NT2/D1 (cell line): ENCODE measurements around the gene FNDC3B.

ENCODE experiments used
- DNase-seq: peaks from one replicate; pipeline ENCODE4 v3.0.0-alpha.2; 2011; ENCODE audit warnings: low read depth, low spot score
- H3K27me3 ChIP-seq: 2 replicates; pipeline ENCODE4 v1.6.0; 2011; ENCODE audit warnings: mild to moderate bottlenecking; ENCODE audit not compliant: insufficient read length, insufficient read depth
- H3K36me3 ChIP-seq: 2 replicates; pipeline ENCODE4 v1.6.1; 2011; ENCODE audit warnings: mild to moderate bottlenecking, low read length, mixed read lengths; ENCODE audit not compliant: insufficient read depth, insufficient read length
- H3K4me1 ChIP-seq: 2 replicates; pipeline ENCODE4 v1.5.1; 2011; ENCODE audit not compliant: insufficient read depth, insufficient read length
- H3K4me3 ChIP-seq: 2 replicates; pipeline ENCODE4 v1.5.1; 2011; ENCODE audit warnings: low read depth; ENCODE audit not compliant: insufficient read length
- H3K9ac ChIP-seq: 2 replicates; pipeline ENCODE4 v1.6.0; 2011; ENCODE audit warnings: low read depth; ENCODE audit not compliant: insufficient read length
- H3K9me3 ChIP-seq: 2 replicates; pipeline ENCODE4 v1.5.1; 2011; ENCODE audit warnings: mild to moderate bottlenecking, low read length; ENCODE audit not compliant: insufficient read depth
- SUZ12 ChIP-seq: IDR thresholded peaks from 2 replicates; pipeline ENCODE4 v1.6.1; 2011; ENCODE audit not compliant: insufficient read length, insufficient read depth; ENCODE audit errors: extremely low read depth
- YY1 ChIP-seq: IDR thresholded peaks from 2 replicates; pipeline ENCODE4 v1.6.1; 2011; ENCODE audit not compliant: insufficient read length, insufficient read depth
- ZNF274 ChIP-seq: IDR thresholded peaks from 2 replicates; pipeline ENCODE4 v1.6.1; 2011; ENCODE audit warnings: mild to moderate bottlenecking, low read depth, low read length

FNDC3B gene

DNA sequence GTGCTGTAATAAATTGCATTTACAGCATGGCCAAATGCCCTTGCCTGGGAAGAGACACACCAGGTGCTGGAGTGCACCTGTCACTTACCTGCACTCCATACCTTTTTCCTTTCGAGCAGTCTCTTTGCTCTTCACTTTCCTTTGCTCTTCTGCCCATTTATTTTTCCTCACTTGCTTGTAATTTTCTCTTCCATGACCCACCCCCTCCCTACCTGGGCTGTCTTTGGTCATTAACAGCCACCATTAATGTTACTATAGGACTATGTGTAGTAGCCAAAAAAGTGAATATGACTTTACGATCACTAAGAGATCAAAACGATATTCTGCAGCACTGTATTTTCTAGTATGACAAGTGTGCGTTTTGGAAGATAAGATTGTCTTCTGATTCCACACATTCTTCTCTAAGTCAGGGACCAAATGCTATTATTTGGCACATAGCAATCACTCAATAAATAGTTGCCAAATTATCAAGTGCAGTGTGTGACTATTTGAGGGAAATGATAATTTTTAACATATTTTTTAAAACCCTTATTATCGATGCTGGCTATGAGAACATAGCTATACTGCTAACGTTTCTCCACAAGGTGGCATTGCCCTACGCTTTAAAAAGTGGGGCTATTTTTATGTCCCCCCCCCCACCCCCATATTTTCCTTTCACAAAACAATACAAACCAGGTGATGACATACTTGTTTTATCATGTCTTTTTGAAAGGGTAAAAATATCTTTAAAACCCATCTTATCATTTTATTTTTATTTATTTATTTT is 294.5 kb downstream of the FNDC3B start:
- peaks cover 75% of the 10 kb centered on the region for H3K36me3 ChIP-seq

DNA sequence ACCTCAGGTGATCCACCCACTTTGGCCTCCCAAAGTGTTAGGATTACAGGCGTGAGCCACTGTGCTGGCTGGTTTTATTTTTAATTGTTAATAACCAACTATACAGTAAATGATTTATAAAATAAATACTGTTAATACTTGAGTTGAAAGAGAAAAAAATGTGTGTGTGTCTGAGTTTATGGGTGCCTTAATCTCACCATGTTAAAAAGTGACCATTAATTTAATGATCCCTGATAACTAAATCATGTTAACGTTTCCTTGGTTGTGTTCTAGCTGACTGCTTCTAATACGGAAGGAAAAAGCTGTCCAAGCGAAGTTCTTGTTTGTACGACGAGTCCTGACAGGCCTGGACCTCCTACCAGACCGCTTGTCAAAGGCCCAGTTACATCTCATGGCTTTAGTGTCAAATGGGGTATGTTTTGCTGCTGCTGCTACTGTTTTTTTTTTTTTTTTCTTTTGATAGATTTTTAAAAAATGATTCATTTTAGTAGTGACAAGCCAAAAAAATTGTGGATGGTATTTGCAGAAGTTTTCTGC is 295.4 kb downstream of the FNDC3B start:
- TF ChIP-seq SUZ12 (no peak), ZNF274 (no peak), YY1 (no peak)
- Histone ChIP-seq H3K36me3 (peaks cover 67% of the 10 kb centered on the region), H3K4me1 (no peaks in the 10 kb centered on the region), H3K4me3 (no peak overlapping the region), H3K27me3 (no peaks in the 10 kb centered on the region), H3K9me3 (no peaks in the 10 kb centered on the region), H3K9ac (no peak overlapping the region)
- no peak for DNase-seq

More for the DNA sequence above, 294.5 kb downstream of the FNDC3B start:
- H3K4me3 ChIP-seq, result no peak overlapping the region
- peaks cover 2% of the 10 kb centered on the region for H3K4me1 ChIP-seq
- H3K27me3 ChIP-seq, result no peaks in the 10 kb centered on the region
- H3K9ac ChIP-seq, result no peak overlapping the region
- H3K9me3 ChIP-seq, result no peaks in the 10 kb centered on the region
- no peak for DNase-seq
- no peak for TF ChIP-seq SUZ12

DNA sequence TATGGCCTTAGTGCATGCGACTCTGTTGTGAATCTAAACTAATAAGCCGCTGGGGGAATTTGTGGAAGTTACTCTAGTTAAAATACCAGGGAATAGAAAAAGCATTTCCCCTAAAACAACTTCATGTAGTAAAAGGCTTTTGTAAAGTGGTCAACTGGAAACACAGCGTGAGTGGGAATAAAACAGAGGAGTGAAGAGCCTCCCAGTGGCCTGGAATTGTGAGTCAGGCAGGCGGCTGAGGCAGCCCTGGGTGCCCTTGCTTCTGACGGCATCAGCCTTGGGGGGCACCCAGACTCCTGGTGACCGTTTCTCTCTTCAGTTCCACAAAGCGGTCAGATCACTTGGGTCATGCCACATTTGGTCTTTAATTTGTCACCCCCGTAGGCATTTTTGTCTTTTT is 300.5 kb downstream of the FNDC3B start:
- DNase-seq, result no peak
- Histone ChIP-seq H3K27me3 (no peaks in the 10 kb centered on the region), H3K9me3 (no peaks in the 10 kb centered on the region), H3K4me1 (no peaks in the 10 kb centered on the region), H3K9ac (no peak overlapping the region), H3K4me3 (no peak overlapping the region), H3K36me3 (peaks cover 69% of the 10 kb centered on the region)
- no peak for TF ChIP-seq ZNF274

DNA sequence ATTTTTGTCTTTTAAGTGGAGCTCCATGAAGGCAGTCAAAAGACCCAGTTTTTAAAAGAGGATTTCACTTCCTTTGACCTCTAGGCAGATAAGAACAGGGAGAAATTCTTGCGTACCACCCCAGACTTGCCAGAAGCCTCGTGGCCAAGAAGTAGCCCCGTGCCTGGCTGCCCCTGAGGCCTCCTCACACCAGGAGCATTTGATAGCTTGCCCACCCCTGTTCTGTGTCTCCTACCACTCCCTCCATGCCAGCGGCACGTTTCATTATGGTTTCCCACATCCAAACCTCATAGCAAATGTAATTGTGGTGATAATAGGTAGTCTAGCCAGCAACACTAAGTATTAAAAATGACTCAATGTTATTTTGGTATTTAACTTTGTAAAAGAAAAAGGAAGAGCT is 301.2 kb downstream of the FNDC3B start:
- DNase-seq, result no peak
- peaks cover 70% of the 10 kb centered on the region for H3K36me3 ChIP-seq

DNA sequence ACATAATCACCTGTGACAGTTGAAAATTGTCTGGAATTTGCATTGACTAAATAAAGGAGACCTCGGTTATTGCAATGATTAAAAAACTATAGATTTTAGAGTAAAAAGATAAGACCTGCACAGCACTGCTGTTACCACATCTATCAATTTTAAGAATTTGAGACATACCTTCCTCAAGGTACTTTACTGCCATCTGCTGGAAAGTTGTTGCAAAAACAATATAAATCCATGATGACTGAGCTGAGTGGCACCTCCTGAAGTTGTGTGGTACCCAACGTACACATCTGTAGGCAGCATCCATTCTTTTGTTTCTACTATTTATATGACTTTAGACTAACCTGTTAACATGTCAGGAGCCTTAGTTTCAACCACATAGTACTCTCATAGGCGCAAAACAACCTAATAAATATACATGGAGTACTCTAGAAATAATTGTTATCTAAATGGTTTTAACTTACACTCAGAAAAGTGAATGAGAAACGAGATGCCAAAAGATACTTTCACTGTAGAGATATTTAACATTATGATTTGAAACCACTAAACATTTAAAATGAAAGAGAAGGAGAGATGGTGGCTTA is 302.2 kb downstream of the FNDC3B start:
- peak; percentile 36 for DNase-seq
- no peak for TF ChIP-seq YY1
- no peak for TF ChIP-seq SUZ12
- TF ChIP-seq ZNF274, result no peak
- H3K36me3 ChIP-seq, result peaks cover 68% of the 10 kb centered on the region

More for the DNA sequence above, 301.2 kb downstream of the FNDC3B start:
- Histone ChIP-seq H3K9me3 (no peaks in the 10 kb centered on the region), H3K4me3 (no peak overlapping the region), H3K27me3 (no peaks in the 10 kb centered on the region), H3K4me1 (no peaks in the 10 kb centered on the region), H3K9ac (no peak overlapping the region)
- no peak for TF ChIP-seq SUZ12
- TF ChIP-seq YY1, result no peak
- TF ChIP-seq ZNF274, result no peak

DNA sequence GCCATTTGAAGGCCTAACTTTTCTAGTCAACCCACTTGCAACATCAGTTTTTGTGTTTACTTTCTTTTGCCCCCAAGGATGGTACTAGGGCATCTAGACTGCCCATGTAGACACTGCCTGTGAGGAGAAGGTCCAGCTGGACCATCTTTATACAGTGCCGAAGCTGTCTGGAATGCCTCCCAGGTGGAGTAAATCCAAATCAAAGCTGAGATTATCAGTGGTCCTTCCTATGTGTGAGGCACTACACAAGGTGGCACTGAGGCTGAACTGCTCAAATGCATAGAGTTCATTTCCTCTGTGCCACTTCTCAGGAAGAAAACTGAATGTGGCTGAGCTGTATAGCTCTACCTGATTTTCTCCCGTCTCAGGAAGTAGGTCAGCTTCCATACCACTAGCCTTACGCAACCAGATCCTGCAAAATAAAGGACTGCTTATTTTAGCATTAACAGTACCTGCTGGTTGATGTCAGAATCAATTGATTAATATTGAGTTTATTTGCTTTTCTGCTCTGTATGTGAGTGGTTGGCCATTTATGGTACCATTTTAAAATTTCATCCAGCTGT is 302.8 kb downstream of the FNDC3B start:
- Histone ChIP-seq H3K9ac (no peak overlapping the region), H3K9me3 (no peaks in the 10 kb centered on the region), H3K27me3 (no peaks in the 10 kb centered on the region), H3K4me3 (no peak overlapping the region), H3K36me3 (peaks cover 67% of the 10 kb centered on the region), H3K4me1 (no peaks in the 10 kb centered on the region)
- no peak for DNase-seq
- no peak for TF ChIP-seq YY1
- TF ChIP-seq SUZ12, result no peak
- no peak for TF ChIP-seq ZNF274

More for the DNA sequence above, 302.2 kb downstream of the FNDC3B start:
- H3K27me3 ChIP-seq, result no peaks in the 10 kb centered on the region
- H3K4me1 ChIP-seq, result no peaks in the 10 kb centered on the region
- no peaks in the 10 kb centered on the region for H3K9me3 ChIP-seq
- H3K4me3 ChIP-seq, result no peak overlapping the region
- H3K9ac ChIP-seq, result no peak overlapping the region

DNA sequence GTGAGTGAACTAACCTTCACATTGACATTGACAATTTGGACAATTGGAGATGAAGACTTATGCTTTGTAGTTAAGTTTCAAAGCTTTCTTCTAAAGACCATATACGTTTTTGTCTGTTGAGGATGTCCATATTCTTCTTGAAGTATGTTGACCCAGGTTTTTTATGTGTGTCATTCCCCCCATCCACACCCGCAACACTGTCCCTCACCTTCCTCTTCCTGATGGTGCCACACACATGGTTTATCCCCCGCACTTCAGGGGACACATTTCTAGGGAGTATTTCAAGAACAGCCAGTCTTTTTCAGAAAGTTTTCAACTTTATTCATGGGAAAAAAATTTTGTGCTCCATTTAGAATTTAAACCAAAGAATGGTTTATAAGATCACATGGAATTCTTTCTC is 303.7 kb downstream of the FNDC3B start:
- Histone ChIP-seq H3K9ac (no peak overlapping the region), H3K4me1 (no peaks in the 10 kb centered on the region), H3K27me3 (no peaks in the 10 kb centered on the region), H3K9me3 (no peaks in the 10 kb centered on the region), H3K4me3 (no peak overlapping the region), H3K36me3 (peaks cover 69% of the 10 kb centered on the region)
- TF ChIP-seq SUZ12 (no peak), YY1 (no peak), ZNF274 (no peak)
- no peak for DNase-seq
